Muscle of leg (tissue), 11 donors: ENCODE measurements around the gene COLEC12. TPM values are rescaled to one million over a fixed set of nuclear protein-coding genes. Genes with fewer than 3 reads are reported as not detected.
"Not testable (repeated sequence)": the region's sequence is repeated elsewhere in the genome, so short reads cannot be mapped to it uniquely, and the experiment has no call there.

Experiments
- DNase-seq: peaks from one replicate; pipeline ENCODE4 v3.0.0; 2013
- H3K27ac ChIP-seq: one replicate; pipeline ENCODE4 v1.5.1; 2013; ENCODE audit warnings: mild to moderate bottlenecking, low read length, control low read depth
- H3K27me3 ChIP-seq: one replicate; pipeline ENCODE4 v1.6.1; 2013; ENCODE audit warnings: low read length; ENCODE audit not compliant: control insufficient read depth, insufficient read depth
- H3K36me3 ChIP-seq: one replicate; pipeline ENCODE4 v1.6.1; 2013; ENCODE audit warnings: low read length; ENCODE audit not compliant: control insufficient read depth, insufficient read depth
- H3K4me1 ChIP-seq: one replicate; pipeline ENCODE4 v1.6.1; 2013; ENCODE audit warnings: low read length; ENCODE audit not compliant: control insufficient read depth, insufficient read depth
- H3K4me3 ChIP-seq: one replicate; pipeline ENCODE4 v1.5.1; 2013; ENCODE audit warnings: low read length, control low read depth
- H3K9me3 ChIP-seq: replicated peaks from 2 replicates; pipeline ENCODE4 v1.6.1; 2013; ENCODE audit warnings: low read depth, low read length; ENCODE audit not compliant: control insufficient read depth
- WGBS: methylation state at CpG from one replicate; pipeline ENCODE4 v1.1.5; 2013; ENCODE audit warnings: missing lambda C conversion rate; ENCODE audit not compliant: insufficient coverage; 5-methylcytosine and 5-hydroxymethylcytosine counted together
- polyA plus RNA-seq, 8 donors: library from polyadenylated mRNA; unstranded; fragments of 120-200 nt; gene quantifications; one replicate each; pipeline versions ENCODE4 v1.2.1 to v1.2.3, GENCODE V29; 2013; ENCODE audit warnings: inconsistent platforms in 1 of 8, low replicate concordance in 1 of 8; ENCODE audit not compliant: insufficient read length in 8 of 8, insufficient read depth in 1 of 8
- total RNA-seq: library from RNA; stranded (reverse); fragments of 120-200 nt; gene quantifications from one replicate; pipeline ENCODE4 v1.2.4, GENCODE V29; 2013

COLEC12 gene
- total and polyA plus RNA-seq, 9 donors = 41.1 to 83.6 (median 59.9) TPM

GRCh38 chr18:303011-303410 lies 197.5 kb downstream of the COLEC12 start:
- H3K9me3 ChIP-seq = no peaks in the 10 kb centered on the region
- WGBS = no CpG with 5 or more reads among the region's 1 CpG
- no peaks in the 10 kb centered on the region for H3K36me3 ChIP-seq
- H3K4me3 ChIP-seq = no peak overlapping the region
- H3K4me1 ChIP-seq = no peaks in the 10 kb centered on the region
- no peak for DNase-seq
- no peak overlapping the region for H3K27ac ChIP-seq
- peaks cover 3% of the 10 kb centered on the region for H3K27me3 ChIP-seq

GRCh38 chr18:302097-302496 lies 198.4 kb downstream of the COLEC12 start:
- Histone ChIP-seq H3K36me3 (no peaks in the 10 kb centered on the region), H3K4me1 (no peaks in the 10 kb centered on the region), H3K9me3 (no peaks in the 10 kb centered on the region), H3K27me3 (peaks cover 3% of the 10 kb centered on the region), H3K27ac (no peak overlapping the region), H3K4me3 (no peak overlapping the region)
- WGBS = 89% methylated on average over 3 of the region's 7 CpGs
- DNase-seq = no peak

GRCh38 chr18:297936-298335 lies 202.6 kb downstream of the COLEC12 start:
- no peak for DNase-seq
- Histone ChIP-seq H3K9me3 (no peaks in the 10 kb centered on the region), H3K4me1 (peaks cover 2% of the 10 kb centered on the region), H3K27ac (no peak overlapping the region), H3K36me3 (no peaks in the 10 kb centered on the region), H3K4me3 (no peak overlapping the region), H3K27me3 (no peaks in the 10 kb centered on the region)
- WGBS = 73% methylated on average over 2 of the region's 2 CpGs

- no CpG with 5 or more reads among the region's 3 CpGs for WGBS
These were observed 204.6 kb downstream of the COLEC12 start for GRCh38 chr18:295756-296490.

GRCh38 chr18:294566-294965 lies 205.9 kb downstream of the COLEC12 start:
- H3K27me3 ChIP-seq = no peaks in the 10 kb centered on the region
- H3K9me3 ChIP-seq = no peaks in the 10 kb centered on the region
- DNase-seq = no peak
- no peak overlapping the region for H3K27ac ChIP-seq
- H3K4me1 ChIP-seq = peaks cover 2% of the 10 kb centered on the region
- no peaks in the 10 kb centered on the region for H3K36me3 ChIP-seq
- no peak overlapping the region for H3K4me3 ChIP-seq
- no CpG with 5 or more reads among the region's 3 CpGs for WGBS

More at GRCh38 chr18:295756-296490, 204.6 kb downstream of the COLEC12 start:
- H3K27me3 ChIP-seq = no peaks in the 10 kb centered on the region
- H3K27ac ChIP-seq = no peak overlapping the region
- H3K4me1 ChIP-seq = peaks cover 2% of the 10 kb centered on the region
- peak; percentile 62 for DNase-seq
- H3K9me3 ChIP-seq = no peaks in the 10 kb centered on the region
- H3K36me3 ChIP-seq = no peaks in the 10 kb centered on the region
- H3K4me3 ChIP-seq = no peak overlapping the region

- peaks cover 2% of the 10 kb centered on the region for H3K4me1 ChIP-seq
- no CpG with 5 or more reads among the region's 4 CpGs for WGBS
- no peak overlapping the region for H3K27ac ChIP-seq
- peak; percentile 72 for DNase-seq
- H3K36me3 ChIP-seq = no peaks in the 10 kb centered on the region
- H3K4me3 ChIP-seq = no peak overlapping the region
- H3K27me3 ChIP-seq = no peaks in the 10 kb centered on the region
- no peaks in the 10 kb centered on the region for H3K9me3 ChIP-seq
These were observed 207.0 kb downstream of the COLEC12 start for GRCh38 chr18:293536-293935.

GRCh38 chr18:292271-292670 lies 208.2 kb downstream of the COLEC12 start:
- WGBS = 100% methylated on average over 3 of the region's 3 CpGs
- DNase-seq = no peak
- Histone ChIP-seq H3K4me3 (no peak overlapping the region), H3K27ac (no peak overlapping the region), H3K4me1 (peaks cover 2% of the 10 kb centered on the region), H3K9me3 (no peaks in the 10 kb centered on the region), H3K36me3 (no peaks in the 10 kb centered on the region), H3K27me3 (no peaks in the 10 kb centered on the region)

- no CpG with 5 or more reads among the region's 4 CpGs for WGBS
- not testable (repeated sequence) for H3K27ac ChIP-seq, H3K4me1 ChIP-seq, H3K27me3 ChIP-seq, DNase-seq, H3K9me3 ChIP-seq, H3K4me3 ChIP-seq, H3K36me3 ChIP-seq
These were observed 210.5 kb downstream of the COLEC12 start for GRCh38 chr18:289970-290369.

GRCh38 chr18:289026-289425 lies 211.5 kb downstream of the COLEC12 start:
- no peak overlapping the region for H3K4me3 ChIP-seq
- H3K27me3 ChIP-seq = no peaks in the 10 kb centered on the region
- peak; percentile 40 for DNase-seq
- H3K27ac ChIP-seq = no peak overlapping the region
- no peaks in the 10 kb centered on the region for H3K9me3 ChIP-seq
- WGBS = no CpG with 5 or more reads among the region's 1 CpG
- H3K36me3 ChIP-seq = no peaks in the 10 kb centered on the region
- H3K4me1 ChIP-seq = no peaks in the 10 kb centered on the region

- WGBS = 67% methylated on average over 3 of the region's 8 CpGs
- peak; percentile 62 for DNase-seq
- Histone ChIP-seq H3K4me3 (no peak overlapping the region), H3K4me1 (no peaks in the 10 kb centered on the region), H3K27me3 (no peaks in the 10 kb centered on the region), H3K9me3 (no peaks in the 10 kb centered on the region), H3K36me3 (no peaks in the 10 kb centered on the region), H3K27ac (no peak overlapping the region)
These were observed 213.8 kb downstream of the COLEC12 start for GRCh38 chr18:286515-287310.
